NCI-H748 (cell line): ENCODE data around the gene AGBL3.
A peak's percentile ranks its signal among the peaks of the same experiment; 100 is the strongest.

Source experiments
- DNase-seq: peaks from one replicate; lab custom pipeline; 2025; ENCODE audit not compliant: unreplicated experiment; lab: John Stamatoyannopoulos, UW

The AGBL3 gene

DNA sequence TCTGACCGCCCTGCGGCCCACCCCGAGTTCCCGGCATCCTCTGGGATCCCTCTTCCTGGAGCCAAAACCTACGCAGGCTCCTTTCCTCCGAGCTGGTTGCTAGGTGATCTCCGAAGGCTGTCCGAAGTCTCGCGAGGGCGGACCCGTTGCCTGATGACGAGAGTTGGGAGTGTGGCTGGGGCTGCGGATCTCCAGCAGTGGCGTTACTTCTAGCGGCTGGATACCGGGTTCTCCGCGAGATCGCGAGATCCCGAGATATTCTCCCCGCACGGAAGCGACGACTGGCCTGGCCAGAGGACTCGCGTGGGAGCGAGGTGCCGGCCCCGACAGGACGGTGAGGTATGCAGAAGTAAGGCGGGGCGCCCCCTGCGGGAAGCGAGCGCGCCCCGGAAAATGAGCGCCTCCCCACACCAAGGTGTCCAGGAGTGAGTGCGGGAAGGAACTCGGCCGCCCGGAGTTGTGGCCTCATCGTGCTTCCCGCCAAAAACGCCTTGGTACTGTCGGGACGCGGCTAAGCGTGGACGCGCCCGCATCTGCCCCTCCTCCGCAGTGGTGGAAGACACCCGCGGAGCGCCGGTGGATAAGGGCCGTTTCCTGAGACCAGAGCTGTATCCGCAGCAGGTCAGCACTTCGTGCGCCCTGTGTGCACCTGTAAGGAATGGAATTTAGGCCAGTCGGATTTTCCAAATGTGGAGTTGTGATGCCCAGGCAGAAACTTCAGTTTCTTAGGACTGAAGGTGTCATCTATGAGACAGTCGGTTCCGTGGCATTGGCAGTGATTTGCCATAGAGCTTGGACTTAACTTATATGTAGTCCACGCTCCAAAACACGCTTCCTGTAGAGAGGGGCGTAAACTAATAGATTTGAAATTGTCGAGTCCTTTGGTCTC is at the start of gene AGBL3:
AGBL3 (plus strand) TSS at position 146 of the 889 bp plus-strand sequence. CDS start 1,426 bp downstream, outside the sequence.
- peak; percentile 98 for DNase-seq

DNA sequence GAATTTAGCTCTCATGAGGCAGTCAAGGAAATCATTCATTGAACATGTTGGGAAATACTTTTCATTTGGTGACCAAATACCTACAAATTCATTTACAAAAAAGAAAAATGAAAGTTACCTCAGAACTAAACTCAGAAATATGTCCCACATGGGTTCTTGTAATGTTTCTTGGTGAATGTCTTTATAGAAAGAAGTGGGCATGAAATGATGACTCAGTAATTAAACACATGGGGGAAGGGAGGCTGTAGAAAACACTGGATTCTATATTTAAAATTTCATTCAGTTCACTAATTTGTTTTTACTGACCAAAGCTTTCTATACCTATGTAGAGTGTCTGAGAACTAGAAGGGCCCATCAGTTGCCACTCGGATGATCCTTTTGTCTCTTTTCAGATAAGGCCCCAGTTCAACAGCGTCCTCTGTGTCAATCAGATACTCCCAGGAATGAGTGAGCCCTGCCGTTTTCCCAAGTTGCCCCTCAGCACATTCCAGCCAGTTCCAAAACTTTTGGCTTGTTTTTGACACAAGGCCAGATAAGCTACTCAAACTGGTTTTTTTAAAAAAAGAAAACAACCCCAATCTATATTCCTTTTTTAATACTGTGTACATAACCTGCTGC is 49.3 kb upstream of the AGBL3 start:
- DNase-seq: no peak

DNA sequence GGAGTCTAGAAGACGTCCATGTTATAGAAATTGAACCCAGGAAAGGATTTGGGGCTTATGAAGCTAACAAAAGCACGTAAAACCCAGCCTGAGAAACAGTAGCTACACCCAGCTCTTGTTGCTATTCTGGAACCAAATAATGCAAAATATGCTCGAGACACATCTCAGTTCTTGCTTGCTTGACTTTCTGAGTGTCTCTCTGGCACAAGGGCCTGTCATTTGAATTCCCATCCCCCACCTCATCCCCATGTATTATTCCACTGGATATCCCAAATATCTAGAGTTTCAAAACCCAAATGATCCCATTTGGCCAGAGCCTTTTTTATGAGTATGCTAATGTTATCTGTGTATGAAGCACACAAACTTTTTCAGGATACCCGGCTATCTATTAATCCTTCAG is 48.2 kb upstream of the AGBL3 start:
- DNase-seq: no peak

DNA sequence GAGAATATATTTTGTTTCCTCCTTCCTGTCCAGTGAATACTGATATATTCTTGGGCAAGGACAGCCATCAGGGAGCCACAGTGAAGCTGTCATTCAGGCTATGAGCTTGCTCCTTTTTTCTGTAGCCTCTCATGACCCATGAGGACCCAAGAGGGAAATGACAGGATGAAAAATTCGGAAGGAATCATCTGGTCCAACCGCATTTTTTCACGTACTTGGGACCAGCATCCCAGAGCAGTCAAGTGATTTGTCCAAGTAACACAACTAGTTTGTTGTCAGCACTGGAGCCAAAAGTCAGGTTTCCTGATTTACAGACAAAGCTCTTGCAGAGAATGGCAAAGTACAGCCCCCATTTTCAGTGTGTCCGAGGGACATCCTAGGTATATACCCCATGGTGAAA is 47.2 kb upstream of the AGBL3 start:
- DNase-seq: no peak

DNA sequence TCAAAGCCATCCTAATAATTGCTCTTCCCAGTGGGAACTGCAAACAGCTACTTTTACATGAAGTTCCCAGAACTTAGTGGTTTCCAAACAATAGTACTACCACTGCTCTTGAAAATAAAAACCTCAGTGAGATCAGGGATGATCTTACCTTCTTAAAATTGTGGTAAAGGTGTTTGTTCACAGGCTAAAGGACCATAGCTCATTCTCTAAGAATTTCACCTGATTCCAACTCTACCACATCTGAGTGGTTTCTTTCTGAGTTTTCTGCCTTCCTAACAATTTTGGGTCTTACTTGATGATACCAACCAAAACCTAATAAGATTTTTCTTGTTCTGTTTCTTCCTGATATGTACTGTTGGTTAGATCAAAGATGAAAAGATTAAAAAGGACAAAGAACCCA is 45.6 kb upstream of the AGBL3 start:
- no peak for DNase-seq

DNA sequence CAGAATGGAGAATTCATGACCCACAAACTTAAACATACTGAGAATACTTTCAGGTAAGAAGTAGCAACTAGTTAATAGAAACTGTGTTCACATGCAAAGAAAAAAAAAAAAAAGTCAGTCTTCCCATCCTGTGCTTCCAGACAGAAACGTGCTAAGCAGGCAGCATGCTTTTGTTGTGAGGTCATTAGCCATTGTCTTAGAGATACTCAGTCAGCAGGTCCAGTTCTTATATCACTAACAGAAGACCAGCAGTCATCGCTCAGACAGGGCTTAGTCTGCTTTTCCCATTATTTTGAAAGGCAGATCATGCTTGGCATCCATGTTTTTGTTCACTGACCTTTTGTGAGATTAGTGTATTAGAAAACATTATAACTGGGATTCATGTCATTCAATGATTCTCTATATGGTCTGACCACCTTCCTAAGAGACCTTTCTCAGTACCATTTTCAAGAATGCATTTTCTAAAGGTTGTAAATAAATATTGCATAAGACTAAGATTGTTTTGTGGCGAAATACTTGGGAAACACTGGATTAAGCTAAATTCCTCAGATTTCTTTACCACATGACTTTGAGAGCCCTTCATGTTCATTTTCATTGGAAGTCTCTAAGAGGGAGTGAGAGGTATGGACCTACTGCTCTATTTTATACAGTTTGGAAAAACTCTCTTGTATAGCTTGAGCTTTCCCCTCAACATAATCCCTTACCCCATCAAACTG is 45.0 kb upstream of the AGBL3 start:
- no peak for DNase-seq

DNA sequence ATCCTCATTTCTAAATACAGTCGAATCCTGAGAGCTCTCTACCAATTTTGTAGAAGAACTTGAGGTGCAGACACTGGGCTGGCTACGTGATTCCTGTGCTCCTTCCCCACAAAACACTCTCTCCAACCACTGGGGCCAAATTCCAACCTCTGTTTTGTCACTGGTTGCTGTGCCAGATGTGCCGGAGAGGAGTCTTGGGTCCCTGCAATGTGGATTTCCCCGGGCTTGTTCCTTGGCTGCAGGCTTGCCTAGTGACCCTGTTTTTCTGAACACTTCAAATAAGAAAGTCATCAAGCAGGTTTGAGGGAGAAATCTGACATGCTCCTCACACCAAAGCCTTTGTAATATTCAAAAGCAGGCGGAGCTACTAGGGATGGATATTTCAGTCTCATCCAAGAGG is 44.4 kb upstream of the AGBL3 start:
- no peak for DNase-seq

DNA sequence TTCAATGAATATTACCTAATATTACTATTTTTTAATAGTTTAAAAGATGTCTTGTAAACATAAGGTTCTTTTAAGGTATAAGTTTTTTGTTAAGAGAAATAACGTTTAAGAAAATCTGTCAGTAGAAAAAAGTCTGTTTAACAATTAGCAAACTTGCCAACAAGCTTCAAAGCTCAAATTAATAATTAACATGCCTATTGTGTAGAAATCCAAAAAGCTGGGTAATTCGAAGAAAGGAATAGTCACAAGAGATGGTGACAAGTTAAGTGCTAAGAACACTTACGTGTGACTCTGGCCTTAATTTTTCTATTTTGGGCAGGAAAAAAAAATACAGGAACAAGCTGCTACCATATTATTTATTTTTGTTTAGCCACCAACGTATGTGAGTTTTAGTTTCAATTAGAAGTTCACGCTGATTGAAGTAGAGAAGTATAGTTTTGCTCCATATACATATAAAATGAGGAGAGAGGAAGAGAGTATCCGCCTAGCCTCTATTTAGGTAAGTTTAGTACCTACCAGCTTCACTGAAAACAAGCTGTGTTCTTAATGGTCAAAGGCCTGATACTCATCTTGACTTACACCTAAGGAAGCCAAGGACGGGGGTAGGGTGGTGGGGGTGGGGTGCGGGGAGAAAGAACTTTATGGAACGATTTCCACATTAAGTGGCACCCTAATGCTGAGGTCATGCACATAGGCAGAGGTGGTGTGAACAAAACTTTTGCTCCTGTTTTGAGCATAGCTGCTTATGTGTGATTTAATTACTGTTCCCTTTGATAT is 43.4 kb upstream of the AGBL3 start:
- DNase-seq: no peak

DNA sequence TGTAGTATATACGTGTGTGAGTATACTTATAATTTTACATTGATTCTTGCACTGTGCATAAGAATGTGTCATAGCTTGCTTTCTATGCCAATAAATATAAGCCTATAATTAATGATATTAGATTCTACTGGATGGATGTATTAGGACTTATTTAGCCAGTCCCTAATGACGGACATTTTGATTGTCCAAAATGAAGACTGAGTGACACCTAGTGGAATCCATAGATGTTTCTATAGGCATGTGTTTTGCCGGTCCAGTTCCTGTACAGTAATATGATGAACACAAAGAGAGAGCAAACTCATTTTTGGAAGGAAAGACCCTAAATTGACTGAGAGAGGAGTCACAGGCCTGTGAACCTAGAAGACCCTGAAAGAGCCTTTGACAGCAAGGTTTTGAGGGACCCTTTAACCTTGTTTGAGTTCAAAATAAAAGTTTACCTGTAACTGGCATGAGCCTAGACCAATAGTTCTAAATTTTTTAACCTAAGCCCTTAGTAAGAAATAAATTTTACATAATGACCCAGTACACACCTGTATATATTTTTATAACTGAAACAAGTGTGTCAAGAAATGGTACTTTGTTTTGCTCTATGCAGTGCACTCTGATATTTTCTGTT is 42.4 kb upstream of the AGBL3 start:
- DNase-seq: peak; percentile 36

DNA sequence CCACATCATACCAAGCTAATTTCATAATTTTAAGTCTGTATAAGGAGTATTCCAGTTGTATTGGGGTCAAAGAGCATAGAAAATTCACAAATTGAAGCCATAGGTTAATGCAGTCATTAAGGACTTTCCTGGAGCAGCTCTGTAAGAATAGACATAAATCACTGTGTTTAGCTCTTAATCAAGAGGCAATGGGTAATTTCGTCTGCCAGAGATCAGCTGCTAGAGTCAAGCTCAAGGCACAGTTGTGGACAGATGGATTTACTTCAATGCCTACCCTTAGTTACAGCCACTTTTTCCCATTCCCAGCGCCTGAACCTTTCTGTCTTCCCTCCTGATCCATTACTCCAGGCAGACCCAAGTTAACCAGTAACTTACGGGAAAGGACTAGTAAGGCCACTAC is 40.6 kb upstream of the AGBL3 start:
- DNase-seq: no peak

DNA sequence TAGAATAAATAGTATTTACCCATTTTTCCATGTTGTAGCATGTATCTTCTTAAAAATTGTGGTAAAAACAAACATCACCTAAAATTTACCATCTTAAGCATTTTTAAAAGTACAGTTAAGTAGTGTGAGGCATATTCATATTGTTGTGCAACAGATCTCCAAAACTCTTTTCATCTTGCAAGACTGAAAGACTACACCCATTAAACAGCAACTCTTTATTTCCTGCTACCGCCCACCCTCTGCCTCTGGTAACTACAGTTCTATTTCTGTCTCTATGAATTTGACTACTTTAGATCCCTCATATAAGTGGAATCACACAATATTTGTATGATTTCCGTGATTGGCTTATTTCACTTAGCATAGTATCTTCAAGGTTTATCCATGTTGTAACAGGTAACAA is 40.0 kb upstream of the AGBL3 start:
- DNase-seq: no peak

DNA sequence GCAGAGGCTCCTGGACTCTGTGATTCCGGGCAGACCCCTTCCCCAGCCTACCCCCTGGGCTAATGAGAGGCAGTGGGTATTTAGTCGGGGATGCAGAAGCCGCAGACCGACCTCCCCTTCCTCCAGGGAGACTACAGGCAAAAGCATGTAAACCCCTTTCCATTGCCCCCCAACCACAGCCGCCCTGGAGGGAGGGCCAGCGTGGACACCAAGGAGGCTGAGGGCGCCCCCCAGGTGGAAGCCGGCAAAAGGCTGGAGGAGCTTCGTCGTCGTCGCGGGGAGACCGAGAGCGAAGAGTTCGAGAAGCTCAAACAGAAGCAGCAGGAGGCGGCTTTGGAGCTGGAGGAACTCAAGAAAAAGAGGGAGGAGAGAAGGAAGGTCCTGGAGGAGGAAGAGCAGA is 39.0 kb upstream of the AGBL3 start:
- no peak for DNase-seq

DNA sequence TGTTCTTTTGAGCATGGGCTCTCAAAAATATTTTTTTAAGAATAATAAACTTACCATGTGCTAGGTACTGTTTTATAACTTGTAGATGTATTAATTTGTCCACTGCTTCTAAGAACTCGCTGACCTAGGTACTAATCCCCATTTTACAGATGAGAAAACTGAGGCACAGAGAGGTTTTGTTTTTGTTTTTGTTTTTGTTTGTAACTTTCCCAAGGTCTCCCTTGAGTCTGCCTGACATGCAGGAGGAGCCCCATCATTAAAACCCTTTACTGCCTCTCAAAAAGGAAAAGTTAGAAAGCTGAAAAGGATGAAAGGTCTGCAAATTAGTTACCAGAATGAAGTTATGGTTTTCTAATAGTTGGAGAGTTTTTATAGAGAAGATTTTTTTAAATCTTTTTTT is 38.5 kb upstream of the AGBL3 start:
- no peak for DNase-seq

DNA sequence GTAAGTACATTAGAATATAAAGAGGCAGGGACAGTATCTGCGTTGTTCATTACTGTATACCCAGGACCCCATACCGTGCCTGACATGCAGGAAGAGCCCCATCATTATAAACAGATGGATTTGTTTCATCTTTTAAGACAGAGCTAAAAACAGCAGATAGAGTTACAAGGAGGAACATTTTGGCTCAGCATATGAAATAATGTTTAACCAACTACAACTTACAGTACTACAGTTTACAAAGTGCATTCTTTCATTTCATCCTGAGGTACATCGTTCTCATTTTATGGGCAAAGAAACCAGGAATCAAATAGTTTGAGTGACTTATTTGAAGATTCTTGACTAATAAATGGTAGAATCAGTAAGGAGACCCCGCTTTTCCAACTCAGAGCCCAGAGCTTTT is 38.1 kb upstream of the AGBL3 start:
- no peak for DNase-seq

DNA sequence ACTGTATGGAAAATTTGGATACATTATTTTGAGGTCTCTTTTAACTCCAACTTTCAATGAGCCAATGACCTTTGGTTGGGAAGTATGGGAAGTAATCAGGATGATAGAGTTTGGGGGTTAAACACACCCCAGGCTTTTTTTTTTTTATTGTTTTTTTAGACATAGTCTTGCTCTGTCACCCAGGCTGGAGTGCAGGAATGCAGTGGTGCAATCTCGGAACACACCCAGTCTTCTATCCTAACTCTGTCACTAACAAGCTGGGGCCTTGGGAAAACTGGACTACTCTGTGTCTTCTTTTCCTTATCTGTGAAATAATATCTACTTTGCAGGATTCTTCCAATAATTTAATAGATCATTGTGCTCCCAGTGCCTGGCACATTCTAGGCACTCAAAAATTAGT is 37.6 kb upstream of the AGBL3 start:
- DNase-seq: no peak

DNA sequence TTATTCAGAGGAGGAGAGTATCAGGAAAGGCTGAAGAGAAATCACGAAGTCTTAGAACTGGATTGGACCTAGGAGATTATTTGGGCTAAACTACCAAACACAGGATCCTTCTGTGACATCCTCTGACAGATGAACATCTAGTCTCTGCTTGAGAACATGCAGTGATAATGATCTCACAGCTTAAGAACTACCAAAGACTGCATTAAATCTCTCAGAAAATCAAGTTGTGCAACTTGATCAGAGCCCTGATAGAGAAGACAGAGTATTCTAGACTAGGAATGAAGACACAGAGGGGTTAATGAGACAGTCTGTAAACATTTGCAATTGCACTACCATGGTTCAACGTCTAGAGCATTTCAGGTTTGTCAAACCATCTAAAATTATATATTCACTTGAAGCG is 37.1 kb upstream of the AGBL3 start:
- DNase-seq: no peak

DNA sequence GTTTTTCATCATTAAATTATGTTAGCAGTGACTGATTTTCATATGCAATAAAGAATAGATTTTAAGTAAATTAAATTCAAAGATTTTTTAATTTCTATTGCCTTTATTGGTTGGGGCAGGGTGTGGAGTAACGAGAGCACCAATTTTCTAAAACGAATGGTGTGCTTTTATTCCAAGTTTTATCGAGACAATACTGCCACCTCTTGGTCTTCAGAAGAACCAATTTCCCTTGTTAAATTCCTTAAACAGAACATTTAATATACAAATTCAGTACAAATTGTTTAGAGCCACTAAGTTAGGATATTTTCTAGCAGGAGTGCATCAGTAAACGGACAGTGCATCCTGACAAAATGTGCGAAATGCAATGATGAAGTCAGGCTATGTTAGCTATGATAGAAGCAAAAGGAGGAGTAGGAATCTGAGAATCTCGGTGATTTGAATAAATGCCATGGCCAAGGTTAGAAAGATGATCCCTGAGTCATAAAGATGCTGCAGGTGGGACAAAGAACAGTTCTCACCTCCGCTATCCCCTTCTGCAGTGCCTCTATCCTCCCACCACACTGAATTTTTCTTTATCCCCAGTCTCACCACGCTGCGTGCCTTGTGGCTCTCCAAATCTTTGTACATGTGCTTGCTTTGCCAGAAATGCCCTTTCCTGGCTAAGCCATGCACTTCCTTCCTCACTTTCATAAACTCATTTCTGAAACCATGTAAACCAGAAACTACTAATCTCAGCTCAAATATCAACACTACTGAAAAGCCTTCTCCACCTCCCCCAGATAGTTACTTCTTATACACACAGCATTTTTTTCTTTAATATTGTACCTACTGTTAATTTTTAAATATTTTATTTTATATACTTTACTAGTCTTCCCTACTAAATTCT is 31.9 kb upstream of the AGBL3 start:
- DNase-seq: peak; percentile 42

DNA sequence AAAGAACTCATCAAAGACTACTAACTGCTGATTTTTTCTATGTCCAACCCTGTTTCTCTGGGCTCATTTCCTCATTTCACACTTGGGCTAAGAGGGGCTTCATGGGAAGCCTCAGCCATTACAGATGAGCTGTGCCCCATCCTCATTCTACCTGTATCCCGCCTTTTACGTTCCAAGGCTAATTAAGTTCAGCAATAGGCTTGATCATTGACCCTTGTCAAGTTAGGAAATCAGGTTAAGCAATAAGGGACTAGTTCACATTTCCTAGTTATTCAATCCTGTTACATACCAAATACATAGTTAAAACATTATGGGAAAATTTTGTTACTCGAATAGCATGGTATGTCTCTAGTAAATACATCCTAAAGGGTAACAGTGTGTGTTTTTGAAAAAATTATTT is 29.3 kb upstream of the AGBL3 start:
- no peak for DNase-seq

DNA sequence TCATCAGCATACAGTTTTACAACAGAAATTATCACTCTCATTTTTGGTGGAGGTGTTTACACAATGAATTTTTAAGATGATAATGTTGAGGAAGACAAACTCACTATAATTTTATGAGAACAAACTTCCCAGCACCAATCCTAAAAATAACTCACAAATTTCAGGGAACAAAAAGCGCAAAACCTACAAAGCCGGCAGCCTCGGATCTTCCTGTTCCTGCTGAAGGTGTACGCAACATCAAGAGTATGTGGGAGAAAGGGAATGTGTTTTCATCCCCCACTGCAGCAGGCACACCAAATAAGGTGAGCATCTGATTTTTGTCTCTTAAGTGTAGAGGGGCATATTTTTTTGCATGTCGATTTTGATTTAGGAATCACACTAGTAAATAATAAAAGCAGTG is 26.5 kb upstream of the AGBL3 start:
- no peak for DNase-seq

DNA sequence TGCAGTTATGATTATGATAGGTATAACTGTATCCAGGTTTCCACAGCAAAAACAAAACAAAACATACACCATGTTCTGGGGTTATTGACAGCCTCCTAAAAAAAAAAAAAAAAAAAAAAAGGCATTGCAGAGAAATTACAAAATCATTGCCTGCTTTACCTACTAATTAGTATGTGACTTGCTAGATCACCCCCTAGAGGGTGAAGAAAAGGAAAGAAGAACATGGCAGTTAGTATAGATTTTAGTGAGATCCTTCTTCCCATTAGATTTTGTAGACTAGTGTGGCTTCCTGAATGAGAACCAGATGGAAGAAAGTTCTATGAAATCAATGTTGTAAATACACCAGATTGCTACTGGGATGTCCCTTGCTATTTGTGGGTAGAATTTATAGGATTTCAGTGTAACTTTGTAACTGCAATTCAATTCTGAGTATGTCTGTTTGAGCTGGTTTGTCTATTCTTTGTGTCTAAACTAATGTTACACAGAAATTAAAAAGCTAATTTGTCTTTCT is 24.0 kb upstream of the AGBL3 start:
- DNase-seq: no peak
